ENCODE measurements around the gene FGF12.
A peak's percentile ranks its signal among the peaks of the same experiment; 100 is the strongest.

FGF12 gene

GRCh38 chr3:192207239-192207638 lies 520.1 kb downstream of the FGF12 start:
- no peaks in the 10 kb centered on the region for H3K9me3 ChIP-seq (ENCODE audit: insufficient read depth, low read length)
- DNase-seq (ENCODE audit: low read depth, low spot score) = no peak
- H3K36me3 ChIP-seq (ENCODE audit: insufficient read depth, insufficient read length, low read length) = no peaks in the 10 kb centered on the region
- no peak for TF ChIP-seq YY1 (IDR thresholded peaks at IDR 0.05; ENCODE audit: insufficient read depth, insufficient read length)
- TF ChIP-seq SUZ12 (IDR thresholded peaks at IDR 0.05; ENCODE audit: extremely low read depth, insufficient read depth, insufficient read length) = no peak
- no peak for TF ChIP-seq ZNF274 (IDR thresholded peaks at IDR 0.05; ENCODE audit: low read depth, low read length)
- H3K4me3 ChIP-seq (ENCODE audit: insufficient read length, low read depth) = no peak overlapping the region
- H3K4me1 ChIP-seq (ENCODE audit: insufficient read depth, insufficient read length) = no peaks in the 10 kb centered on the region
- H3K9ac ChIP-seq (ENCODE audit: insufficient read length, low read depth) = no peak overlapping the region
- no peaks in the 10 kb centered on the region for H3K27me3 ChIP-seq (ENCODE audit: insufficient read depth, insufficient read length)

GRCh38 chr3:192194085-192194484 lies 533.3 kb downstream of the FGF12 start:
- Histone ChIP-seq H3K36me3 (ENCODE audit: insufficient read depth, insufficient read length, low read length) (no peaks in the 10 kb centered on the region), H3K4me1 (ENCODE audit: insufficient read depth, insufficient read length) (no peaks in the 10 kb centered on the region), H3K27me3 (ENCODE audit: insufficient read depth, insufficient read length) (no peaks in the 10 kb centered on the region), H3K4me3 (ENCODE audit: insufficient read length, low read depth) (no peak overlapping the region), H3K9ac (ENCODE audit: insufficient read length, low read depth) (no peak overlapping the region), H3K9me3 (ENCODE audit: insufficient read depth, low read length) (no peaks in the 10 kb centered on the region)
- DNase-seq (ENCODE audit: low read depth, low spot score) = no peak
- TF ChIP-seq YY1 (IDR thresholded peaks at IDR 0.05; ENCODE audit: insufficient read depth, insufficient read length) (no peak), SUZ12 (IDR thresholded peaks at IDR 0.05; ENCODE audit: extremely low read depth, insufficient read depth, insufficient read length) (no peak), ZNF274 (IDR thresholded peaks at IDR 0.05; ENCODE audit: low read depth, low read length) (no peak)

GRCh38 chr3:192188218-192188835 lies 539.0 kb downstream of the FGF12 start:
- Histone ChIP-seq H3K36me3 (ENCODE audit: insufficient read depth, insufficient read length, low read length) (no peaks in the 10 kb centered on the region), H3K4me3 (ENCODE audit: insufficient read length, low read depth) (no peak overlapping the region), H3K4me1 (ENCODE audit: insufficient read depth, insufficient read length) (no peaks in the 10 kb centered on the region), H3K9ac (ENCODE audit: insufficient read length, low read depth) (no peak overlapping the region), H3K27me3 (ENCODE audit: insufficient read depth, insufficient read length) (no peaks in the 10 kb centered on the region), H3K9me3 (ENCODE audit: insufficient read depth, low read length) (no peaks in the 10 kb centered on the region)
- DNase-seq (ENCODE audit: low read depth, low spot score) = peak; percentile 39
- no peak for TF ChIP-seq ZNF274 (IDR thresholded peaks at IDR 0.05; ENCODE audit: low read depth, low read length)
- TF ChIP-seq SUZ12 (IDR thresholded peaks at IDR 0.05; ENCODE audit: extremely low read depth, insufficient read depth, insufficient read length) = no peak
- TF ChIP-seq YY1 (IDR thresholded peaks at IDR 0.05; ENCODE audit: insufficient read depth, insufficient read length) = no peak

- Histone ChIP-seq H3K9me3 (ENCODE audit: insufficient read depth, low read length) (no peaks in the 10 kb centered on the region), H3K4me3 (ENCODE audit: insufficient read length, low read depth) (no peak overlapping the region), H3K4me1 (ENCODE audit: insufficient read depth, insufficient read length) (no peaks in the 10 kb centered on the region), H3K27me3 (ENCODE audit: insufficient read depth, insufficient read length) (no peaks in the 10 kb centered on the region), H3K9ac (ENCODE audit: insufficient read length, low read depth) (no peak overlapping the region), H3K36me3 (ENCODE audit: insufficient read depth, insufficient read length, low read length) (no peaks in the 10 kb centered on the region)
- TF ChIP-seq ZNF274 (IDR thresholded peaks at IDR 0.05; ENCODE audit: low read depth, low read length) = no peak
- no peak for TF ChIP-seq SUZ12 (IDR thresholded peaks at IDR 0.05; ENCODE audit: extremely low read depth, insufficient read depth, insufficient read length)
- TF ChIP-seq YY1 (IDR thresholded peaks at IDR 0.05; ENCODE audit: insufficient read depth, insufficient read length) = no peak
- no peak for DNase-seq (ENCODE audit: low read depth, low spot score)
Measured at GRCh38 chr3:192187485-192188051, 539.8 kb downstream of the FGF12 start.

GRCh38 chr3:192186498-192186897 lies 540.8 kb downstream of the FGF12 start:
- Histone ChIP-seq H3K9ac (ENCODE audit: insufficient read length, low read depth) (no peak overlapping the region), H3K27me3 (ENCODE audit: insufficient read depth, insufficient read length) (no peaks in the 10 kb centered on the region), H3K36me3 (ENCODE audit: insufficient read depth, insufficient read length, low read length) (no peaks in the 10 kb centered on the region), H3K4me1 (ENCODE audit: insufficient read depth, insufficient read length) (no peaks in the 10 kb centered on the region), H3K9me3 (ENCODE audit: insufficient read depth, low read length) (no peaks in the 10 kb centered on the region), H3K4me3 (ENCODE audit: insufficient read length, low read depth) (no peak overlapping the region)
- DNase-seq (ENCODE audit: low read depth, low spot score) = no peak
- TF ChIP-seq SUZ12 (IDR thresholded peaks at IDR 0.05; ENCODE audit: extremely low read depth, insufficient read depth, insufficient read length) (no peak), YY1 (IDR thresholded peaks at IDR 0.05; ENCODE audit: insufficient read depth, insufficient read length) (no peak), ZNF274 (IDR thresholded peaks at IDR 0.05; ENCODE audit: low read depth, low read length) (no peak)

- H3K4me1 ChIP-seq (ENCODE audit: insufficient read depth, insufficient read length) = no peaks in the 10 kb centered on the region
- no peak overlapping the region for H3K4me3 ChIP-seq (ENCODE audit: insufficient read length, low read depth)
- TF ChIP-seq SUZ12 (IDR thresholded peaks at IDR 0.05; ENCODE audit: extremely low read depth, insufficient read depth, insufficient read length) (no peak), YY1 (IDR thresholded peaks at IDR 0.05; ENCODE audit: insufficient read depth, insufficient read length) (no peak)
- H3K9me3 ChIP-seq (ENCODE audit: insufficient read depth, low read length) = no peaks in the 10 kb centered on the region
- no peak overlapping the region for H3K9ac ChIP-seq (ENCODE audit: insufficient read length, low read depth)
- no peaks in the 10 kb centered on the region for H3K27me3 ChIP-seq (ENCODE audit: insufficient read depth, insufficient read length)
- no peaks in the 10 kb centered on the region for H3K36me3 ChIP-seq (ENCODE audit: insufficient read depth, insufficient read length, low read length)
- no peak for DNase-seq (ENCODE audit: low read depth, low spot score)
Measured at GRCh38 chr3:192186045-192186444, 541.3 kb downstream of the FGF12 start.

GRCh38 chr3:192183109-192183508 lies 544.2 kb downstream of the FGF12 start:
- DNase-seq (ENCODE audit: low read depth, low spot score) = no peak
- TF ChIP-seq ZNF274 (IDR thresholded peaks at IDR 0.05; ENCODE audit: low read depth, low read length) = no peak
- TF ChIP-seq SUZ12 (IDR thresholded peaks at IDR 0.05; ENCODE audit: extremely low read depth, insufficient read depth, insufficient read length) = no peak
- TF ChIP-seq YY1 (IDR thresholded peaks at IDR 0.05; ENCODE audit: insufficient read depth, insufficient read length) = no peak
- Histone ChIP-seq H3K4me3 (ENCODE audit: insufficient read length, low read depth) (no peak overlapping the region), H3K9ac (ENCODE audit: insufficient read length, low read depth) (no peak overlapping the region), H3K4me1 (ENCODE audit: insufficient read depth, insufficient read length) (no peaks in the 10 kb centered on the region), H3K36me3 (ENCODE audit: insufficient read depth, insufficient read length, low read length) (no peaks in the 10 kb centered on the region), H3K9me3 (ENCODE audit: insufficient read depth, low read length) (no peaks in the 10 kb centered on the region), H3K27me3 (ENCODE audit: insufficient read depth, insufficient read length) (no peaks in the 10 kb centered on the region)
